Kidney (tissue), 14 donors: ENCODE results near the gene HAUS6. TPM values are rescaled to one million over a fixed set of nuclear protein-coding genes. Genes with fewer than 3 reads are reported as not detected.

Source experiments
- DNase-seq, 5 donors: peaks; one replicate each; pipeline ENCODE4 v3.0.0-alpha.2; 2013 to 2020
- FAIRE-seq: peaks from 2 replicates; lab custom pipeline; 2012; peaks lifted over from hg19 to GRCh38; lab: Jason Lieb, UNC
- H3K27ac ChIP-seq, 2 donors: one replicate each; pipeline ENCODE4 v1.7.0; 2013; ENCODE audit warnings: low read depth in 2 of 2, low read length in 2 of 2, inconsistent platforms in 1 of 2
- H3K27me3 ChIP-seq: one replicate; pipeline ENCODE4 v1.7.1; 2013; ENCODE audit warnings: low read length, inconsistent platforms; ENCODE audit not compliant: control insufficient read depth, insufficient read depth
- H3K36me3 ChIP-seq, 3 donors: one replicate each; pipeline versions ENCODE4 v1.7.0 to v1.7.1; 2013; ENCODE audit warnings: low read length in 3 of 3, control low read depth in 1 of 3, inconsistent platforms in 1 of 3; ENCODE audit not compliant: insufficient read depth in 3 of 3, control insufficient read depth in 2 of 3
- H3K4me1 ChIP-seq, 3 donors: one replicate each; pipeline versions ENCODE4 v1.7.0 to v1.7.1; 2013; ENCODE audit warnings: low read length in 3 of 3, inconsistent platforms in 1 of 3, low read depth in 1 of 3; ENCODE audit not compliant: control insufficient read depth in 2 of 3, insufficient read depth in 2 of 3
- H3K4me3 ChIP-seq, 3 donors: one replicate each; pipeline versions ENCODE4 v1.7.0 to v1.8.1; 2013; ENCODE audit warnings: low read length in 3 of 3, control low read depth in 1 of 3, inconsistent platforms in 1 of 3
- H3K9ac ChIP-seq, 3 donors: one replicate each; pipeline versions ENCODE4 v1.7.0 to v1.7.1; 2013; ENCODE audit warnings: low read length in 3 of 3, control low read depth in 1 of 3, inconsistent platforms in 1 of 3
- H3K9me3 ChIP-seq, 3 donors: one replicate each; pipeline versions ENCODE4 v1.7.0 to v1.7.1; 2013; ENCODE audit warnings: low read length in 3 of 3, control low read depth in 1 of 3, inconsistent platforms in 1 of 3; ENCODE audit not compliant: control insufficient read depth in 2 of 3, insufficient read depth in 1 of 3
- CTCF ChIP-seq: IDR thresholded peaks from 3 replicates; pipeline ENCODE4 v1.5.1; 2012; ENCODE audit warnings: mild to moderate bottlenecking, moderate library complexity, borderline replicate concordance; ENCODE audit not compliant: insufficient read depth; ENCODE audit errors: extremely low read depth
- intact Hi-C: fragments of 100-400 bp; cut with DNase I; formaldehyde crosslinking; loops from one replicate; pipeline ENCODE4 v1.11.1; 2022
- polyA plus RNA-seq: library from polyadenylated mRNA; stranded (reverse); fragments of 350-450 nt; fragmentation: Illumina TruSeq; extraction: RNeasy Lipid Tissue Mini Kit (QIAGEN cat#74804); gene quantifications from one replicate; pipeline ENCODE4 v1.2.3, GENCODE V29; 2014; ENCODE audit warnings: low read depth, low replicate concordance; ENCODE audit not compliant: insufficient read depth
- total RNA-seq: library from RNA; stranded (reverse); fragmentation: NEBNext Ultra II Directional; extraction: Animal tissue kit (Norgen Biotek cat#: 25700); gene quantifications from one replicate; pipeline ENCODE4 v1.2.1, GENCODE V29; 2021
- donor health status: control.
- donor health status: control.
- donor health status: control.
- donor health status: control.
- donor health status: control.
- donor health status: DM: yes; HTN: yes; CAD: no.
- donor health status: Normal renal cell carcinoma (clear cell type).

HAUS6 gene
- total and polyA plus RNA-seq, 2 donors from 2014 or later, result 1.9 to 7.8 TPM

- peaks cover 0 to 3% (median 0%) of the 10 kb centered on the region in 3 donors for H3K4me1 ChIP-seq
- H3K4me3 ChIP-seq, result no peak overlapping the region
- intact Hi-C loops, result no loop called here
- no peaks in the 10 kb centered on the region for H3K27me3 ChIP-seq
- FAIRE-seq (no peak), DNase-seq (no peak)
- H3K9me3 ChIP-seq, result no peaks in the 10 kb centered on the region
- H3K9ac ChIP-seq, result no peak overlapping the region
- peaks cover 10 to 75% (median 49%) of the 10 kb centered on the region in 3 donors for H3K36me3 ChIP-seq
- H3K27ac ChIP-seq, result no peak overlapping the region
- no peak for TF ChIP-seq CTCF
Observed at GRCh38 chr9:19119801-19120440, 17.2 kb upstream of the HAUS6 start.

GRCh38 chr9:19119246-19119645, 16.5 kb upstream of the HAUS6 start:
- intact Hi-C loops, result no loop called here
- FAIRE-seq (no peak), DNase-seq (no peak)
- H3K4me3 ChIP-seq, result no peak overlapping the region
- peak overlapping the region in 1 of 2 donors; percentile 18 for H3K27ac ChIP-seq
- no peak for TF ChIP-seq CTCF
- peaks cover 10 to 75% (median 51%) of the 10 kb centered on the region in 3 donors for H3K36me3 ChIP-seq
- no peaks in the 10 kb centered on the region for H3K9me3 ChIP-seq
- no peaks in the 10 kb centered on the region for H3K27me3 ChIP-seq
- H3K9ac ChIP-seq, result no peak overlapping the region
- H3K4me1 ChIP-seq, result peaks cover 0 to 3% (median 0%) of the 10 kb centered on the region in 3 donors

- DNase-seq (no peak), FAIRE-seq (no peak)
- H3K4me3 ChIP-seq, result no peak overlapping the region
- no peaks in the 10 kb centered on the region for H3K9me3 ChIP-seq
- no peak overlapping the region for H3K27ac ChIP-seq
- no peak overlapping the region for H3K9ac ChIP-seq
- TF ChIP-seq CTCF, result no peak
- H3K27me3 ChIP-seq, result no peaks in the 10 kb centered on the region
- intact Hi-C loops, result no loop called here
- H3K36me3 ChIP-seq, result peaks cover 10 to 62% (median 46%) of the 10 kb centered on the region in 3 donors
- H3K4me1 ChIP-seq, result no peaks in the 10 kb centered on the region
Observed at GRCh38 chr9:19117039-19117716, 14.5 kb upstream of the HAUS6 start.
